ENCODE data around the gene USP54.
"Not testable (repeated sequence)": the region's sequence is repeated elsewhere in the genome, so short reads cannot be mapped to it uniquely, and the experiment has no call there.

USP54 gene, protein sequence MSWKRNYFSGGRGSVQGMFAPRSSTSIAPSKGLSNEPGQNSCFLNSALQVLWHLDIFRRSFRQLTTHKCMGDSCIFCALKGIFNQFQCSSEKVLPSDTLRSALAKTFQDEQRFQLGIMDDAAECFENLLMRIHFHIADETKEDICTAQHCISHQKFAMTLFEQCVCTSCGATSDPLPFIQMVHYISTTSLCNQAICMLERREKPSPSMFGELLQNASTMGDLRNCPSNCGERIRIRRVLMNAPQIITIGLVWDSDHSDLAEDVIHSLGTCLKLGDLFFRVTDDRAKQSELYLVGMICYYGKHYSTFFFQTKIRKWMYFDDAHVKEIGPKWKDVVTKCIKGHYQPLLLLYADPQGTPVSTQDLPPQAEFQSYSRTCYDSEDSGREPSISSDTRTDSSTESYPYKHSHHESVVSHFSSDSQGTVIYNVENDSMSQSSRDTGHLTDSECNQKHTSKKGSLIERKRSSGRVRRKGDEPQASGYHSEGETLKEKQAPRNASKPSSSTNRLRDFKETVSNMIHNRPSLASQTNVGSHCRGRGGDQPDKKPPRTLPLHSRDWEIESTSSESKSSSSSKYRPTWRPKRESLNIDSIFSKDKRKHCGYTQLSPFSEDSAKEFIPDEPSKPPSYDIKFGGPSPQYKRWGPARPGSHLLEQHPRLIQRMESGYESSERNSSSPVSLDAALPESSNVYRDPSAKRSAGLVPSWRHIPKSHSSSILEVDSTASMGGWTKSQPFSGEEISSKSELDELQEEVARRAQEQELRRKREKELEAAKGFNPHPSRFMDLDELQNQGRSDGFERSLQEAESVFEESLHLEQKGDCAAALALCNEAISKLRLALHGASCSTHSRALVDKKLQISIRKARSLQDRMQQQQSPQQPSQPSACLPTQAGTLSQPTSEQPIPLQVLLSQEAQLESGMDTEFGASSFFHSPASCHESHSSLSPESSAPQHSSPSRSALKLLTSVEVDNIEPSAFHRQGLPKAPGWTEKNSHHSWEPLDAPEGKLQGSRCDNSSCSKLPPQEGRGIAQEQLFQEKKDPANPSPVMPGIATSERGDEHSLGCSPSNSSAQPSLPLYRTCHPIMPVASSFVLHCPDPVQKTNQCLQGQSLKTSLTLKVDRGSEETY (N-terminal part only)

DNA sequence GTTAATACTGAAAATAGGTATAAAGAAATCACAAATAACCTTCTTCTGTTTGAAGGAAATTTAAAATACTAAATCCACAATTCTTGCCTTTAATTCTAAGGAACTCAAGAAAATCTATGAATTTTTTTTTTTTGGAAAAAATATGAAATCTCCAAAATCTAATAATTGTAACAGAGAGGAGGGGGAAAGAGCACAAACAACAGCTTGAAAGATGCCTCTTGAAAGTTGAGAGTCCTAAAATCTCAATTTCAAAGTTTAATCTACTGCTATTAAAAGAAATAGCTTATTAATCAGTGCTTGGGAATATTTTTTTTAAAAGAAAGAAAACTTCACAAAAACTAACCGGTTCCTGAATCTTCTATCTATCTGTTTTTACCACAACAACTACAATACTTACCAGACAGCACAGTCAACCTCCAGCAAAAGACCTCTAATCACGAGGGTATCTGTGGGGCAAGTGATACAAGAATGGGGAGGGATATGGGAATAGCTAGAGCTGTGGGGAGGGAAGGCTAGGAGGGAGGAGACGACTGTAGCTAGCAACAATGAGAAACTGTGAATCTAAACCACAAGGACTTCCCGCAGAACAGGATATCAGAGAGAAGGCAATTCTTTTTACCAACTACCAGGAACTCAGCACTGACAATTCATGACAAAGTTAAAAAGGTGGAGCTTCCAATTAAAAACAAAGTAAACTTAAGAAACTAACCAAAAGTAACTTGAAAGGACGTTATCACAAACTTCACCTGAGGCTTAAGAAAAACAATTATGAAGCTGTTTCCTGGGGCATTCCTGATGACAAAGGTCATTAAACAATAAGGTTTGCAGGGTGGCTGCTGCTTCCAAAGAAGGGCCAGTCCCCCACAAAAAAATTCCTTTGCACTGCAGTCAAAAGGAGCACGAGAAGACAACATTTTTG, at the start of gene USP54:
USP54 (minus strand) TSS at position 462 of the 919 bp plus-strand sequence. CDS start 15,684 bp downstream, outside the sequence.
- no peak for DNase-seq (ENCODE audit: low read depth in 3 of 3)

DNA sequence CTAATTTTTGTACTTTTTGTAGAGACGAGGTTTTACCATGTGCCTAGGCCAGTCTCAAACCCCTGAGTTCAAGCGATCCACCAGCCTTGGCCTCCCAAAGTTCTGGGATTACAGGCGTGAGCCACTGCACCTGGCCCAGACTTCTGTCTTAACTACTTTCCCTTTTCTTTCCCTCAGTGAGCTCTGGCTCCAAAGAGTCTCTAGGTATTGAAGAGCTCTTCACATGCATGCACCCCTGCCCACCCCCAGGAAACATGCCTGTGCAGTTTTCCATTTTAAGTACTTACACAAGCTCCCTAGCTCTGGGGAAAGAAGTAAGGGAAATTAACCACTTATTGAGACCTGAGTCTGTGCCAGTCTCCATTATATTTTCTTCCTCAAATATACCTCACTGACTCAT, 48.1 kb upstream of the USP54 start:
- no peak for DNase-seq (ENCODE audit: low read depth in 3 of 3)

DNA sequence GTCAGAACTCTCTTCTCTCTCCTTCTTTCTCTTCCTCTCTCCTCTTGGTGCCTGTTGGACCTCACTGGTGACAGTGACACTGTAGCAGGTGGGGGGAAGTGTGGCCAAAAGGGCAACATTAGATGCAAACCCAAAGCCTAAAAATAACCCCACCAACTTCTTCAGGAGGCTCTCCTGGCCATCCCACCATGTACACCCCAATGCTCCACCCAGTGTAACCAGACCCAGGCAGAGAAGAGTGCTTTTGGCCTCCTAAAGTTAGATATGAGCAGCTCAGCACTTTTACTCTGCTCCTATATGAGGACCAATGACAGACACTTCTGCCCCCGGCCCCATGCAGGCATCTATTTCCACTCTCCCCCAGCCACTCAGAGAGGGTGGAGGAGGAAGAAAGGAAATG, 44.6 kb upstream of the USP54 start:
- DNase-seq (ENCODE audit: low read depth in 3 of 3): no peak

GRCh38 chr10:73634421-73634820, 43.3 kb upstream of the USP54 start:
- DNase-seq (ENCODE audit: low read depth in 3 of 3): no peak

GRCh38 chr10:73629165-73629564, 38.0 kb upstream of the USP54 start:
- DNase-seq (ENCODE audit: low read depth in 3 of 3): no peak

- no peak for DNase-seq (ENCODE audit: low read depth in 3 of 3)
These were observed 37.3 kb upstream of the USP54 start for GRCh38 chr10:73628405-73628804.

DNA sequence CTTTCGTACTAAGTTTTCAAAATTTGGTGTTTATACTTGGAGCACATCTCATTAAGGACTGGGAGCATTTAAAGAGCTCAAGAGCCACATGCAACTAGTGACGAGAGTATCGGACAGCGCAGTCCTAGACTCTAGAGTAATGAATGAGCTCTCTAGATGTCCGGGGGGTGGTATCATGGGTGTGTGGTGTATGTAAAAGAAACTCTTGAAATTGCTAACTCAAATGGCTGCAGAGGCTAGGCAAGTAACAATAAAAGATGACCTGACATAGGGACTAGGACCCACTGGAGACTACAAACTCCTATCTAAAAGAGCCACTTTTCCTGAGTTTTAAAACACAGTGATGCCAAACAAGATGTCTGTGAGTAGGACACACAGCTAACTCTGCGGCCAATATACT, 36.2 kb upstream of the USP54 start:
- DNase-seq (ENCODE audit: low read depth in 3 of 3): no peak

DNA sequence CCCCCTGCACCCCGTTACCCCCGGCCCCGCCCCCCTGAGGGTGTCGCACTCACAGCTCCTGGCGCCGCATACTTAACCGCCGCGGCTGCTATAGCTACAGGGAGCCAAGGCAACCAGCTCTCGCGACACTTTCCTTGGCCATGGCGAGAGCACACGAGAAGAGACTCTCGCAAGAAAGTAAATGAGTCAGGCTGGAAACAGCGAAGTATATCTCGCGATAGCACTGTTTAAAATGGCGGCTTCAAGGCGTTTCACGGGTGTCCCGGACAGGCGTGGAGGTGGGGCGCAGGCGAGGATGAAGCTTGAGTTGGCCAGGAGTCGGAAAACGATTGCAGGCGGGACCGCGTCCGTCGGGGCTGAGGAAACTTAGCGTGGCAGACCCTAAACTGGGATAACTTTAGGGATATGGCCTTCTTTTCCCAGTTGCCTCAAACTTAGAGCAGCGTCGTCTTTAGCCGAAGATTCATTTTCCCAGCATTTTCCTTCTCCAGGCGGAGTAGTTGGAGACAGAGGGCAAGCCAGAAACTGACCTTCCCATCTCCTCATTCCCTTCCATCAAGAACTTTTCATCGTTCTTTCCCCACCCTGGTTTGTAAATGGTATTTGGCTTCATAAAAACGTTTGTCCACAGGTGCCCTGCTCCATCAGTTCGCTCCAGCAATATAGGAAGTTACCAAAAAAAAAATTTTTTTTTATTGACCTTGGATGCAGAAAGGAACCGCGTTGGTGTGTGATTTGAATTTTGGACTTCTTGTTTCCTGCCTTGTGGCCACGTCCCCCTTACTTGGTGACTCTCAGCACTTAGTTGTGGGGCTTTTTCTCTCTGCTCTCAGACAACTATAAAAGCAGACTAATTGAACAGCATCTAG, 35.0 kb upstream of the USP54 start:
- DNase-seq (ENCODE audit: low read depth in 3 of 3): peak; percentile 83 to 87 (median 86)

GRCh38 chr10:73625004-73625883, 34.1 kb upstream of the USP54 start:
- DNase-seq (ENCODE audit: low read depth in 3 of 3): no peak

DNA sequence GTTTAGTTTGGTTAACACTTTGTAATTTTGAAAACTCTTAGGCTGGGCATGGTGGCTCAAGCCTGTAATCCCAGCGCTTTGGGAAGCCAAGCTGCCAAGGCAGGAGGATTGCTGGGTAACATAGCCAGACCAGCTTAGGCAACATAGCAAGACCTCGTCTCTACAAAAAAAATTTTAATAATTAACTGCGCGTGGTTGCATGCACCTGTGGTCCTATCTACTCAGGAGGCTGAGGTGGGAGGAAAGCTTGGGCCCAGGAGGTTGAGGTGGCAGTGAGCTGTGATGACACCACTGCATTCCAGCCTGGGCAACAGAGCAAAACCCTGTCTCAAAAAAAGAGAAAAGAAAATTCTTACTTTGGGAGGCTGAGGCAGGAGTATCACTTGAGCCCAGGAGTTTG, 31.9 kb upstream of the USP54 start:
- no peak for DNase-seq (ENCODE audit: low read depth in 3 of 3)

DNA sequence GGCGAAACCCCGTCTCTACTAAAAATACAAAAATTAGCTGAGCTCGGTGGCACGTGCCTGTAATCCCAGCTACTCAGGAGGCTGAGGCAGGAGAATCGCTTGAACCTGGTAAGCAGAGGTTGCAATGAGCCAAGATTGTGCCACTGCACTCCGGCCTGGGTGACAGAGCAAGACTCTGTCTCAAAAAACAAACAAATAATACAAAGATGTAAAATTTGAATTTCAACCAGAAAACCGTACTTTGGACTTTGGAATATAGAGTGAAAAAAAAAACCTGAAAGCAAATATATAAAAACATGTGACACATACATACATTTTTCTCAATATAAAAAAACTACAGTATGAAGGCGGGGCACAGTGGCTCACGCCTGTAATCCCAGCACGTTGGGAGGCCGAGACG, 29.8 kb upstream of the USP54 start:
- not testable (repeated sequence) for DNase-seq (ENCODE audit: low read depth in 3 of 3)

DNA sequence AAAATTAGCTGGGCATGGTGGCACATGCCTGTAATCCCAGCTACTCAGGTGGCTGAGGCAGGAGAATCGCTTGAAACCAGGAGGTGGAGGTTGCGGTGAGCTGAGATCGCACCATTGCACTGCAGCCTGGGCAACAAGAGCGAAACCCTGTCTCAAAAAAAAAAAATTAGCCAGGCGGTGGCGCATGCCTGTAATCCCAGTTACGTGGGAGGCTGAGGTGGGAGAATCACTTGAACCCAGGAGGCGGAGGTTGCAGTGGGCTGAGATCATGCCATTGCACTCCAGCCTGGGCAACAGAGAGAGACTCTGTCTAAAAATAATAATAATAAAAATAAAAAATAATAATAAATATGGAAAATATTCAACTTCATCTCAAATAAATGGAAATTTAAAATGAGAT, 26.0 kb upstream of the USP54 start:
- DNase-seq (ENCODE audit: low read depth in 3 of 3): not testable (repeated sequence)

DNA sequence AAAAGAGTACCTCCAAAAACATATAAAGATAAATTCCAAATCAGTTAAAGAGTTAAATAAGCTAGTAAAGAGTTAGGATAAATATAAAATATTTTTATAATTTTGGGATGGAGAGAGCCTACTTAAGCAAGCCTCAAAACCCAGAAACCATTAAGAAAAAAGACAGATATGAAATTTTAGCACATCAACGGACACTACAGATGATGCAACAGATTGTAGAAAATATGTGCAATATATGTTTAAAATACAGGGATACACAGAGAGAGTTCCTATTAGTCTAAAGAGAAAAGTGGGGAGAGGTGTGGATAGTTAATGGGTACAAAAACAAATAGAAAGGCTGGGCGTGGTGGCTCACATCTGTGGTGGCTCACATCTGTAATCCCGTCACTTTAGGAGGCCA, 23.6 kb upstream of the USP54 start:
- DNase-seq (ENCODE audit: low read depth in 3 of 3): no peak

DNA sequence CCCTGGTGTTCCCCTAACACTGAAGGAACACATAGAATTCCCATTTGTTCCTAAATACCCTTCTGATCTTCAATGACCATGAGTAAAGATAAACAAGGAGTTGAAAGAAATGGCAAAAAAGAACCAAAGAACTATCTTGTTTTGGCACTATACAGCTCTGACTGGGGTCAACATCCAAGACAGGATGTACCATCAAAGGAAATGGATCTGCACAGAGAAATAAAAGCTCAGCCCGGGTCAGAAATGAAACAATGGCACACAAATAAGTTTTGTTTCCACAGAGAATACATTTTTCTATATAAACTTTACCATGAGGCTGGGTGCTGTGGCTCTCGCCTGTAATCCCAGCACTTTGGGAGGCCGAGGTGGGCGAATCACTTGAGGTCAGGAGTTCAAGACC, 18.0 kb upstream of the USP54 start:
- DNase-seq (ENCODE audit: low read depth in 3 of 3): no peak

DNA sequence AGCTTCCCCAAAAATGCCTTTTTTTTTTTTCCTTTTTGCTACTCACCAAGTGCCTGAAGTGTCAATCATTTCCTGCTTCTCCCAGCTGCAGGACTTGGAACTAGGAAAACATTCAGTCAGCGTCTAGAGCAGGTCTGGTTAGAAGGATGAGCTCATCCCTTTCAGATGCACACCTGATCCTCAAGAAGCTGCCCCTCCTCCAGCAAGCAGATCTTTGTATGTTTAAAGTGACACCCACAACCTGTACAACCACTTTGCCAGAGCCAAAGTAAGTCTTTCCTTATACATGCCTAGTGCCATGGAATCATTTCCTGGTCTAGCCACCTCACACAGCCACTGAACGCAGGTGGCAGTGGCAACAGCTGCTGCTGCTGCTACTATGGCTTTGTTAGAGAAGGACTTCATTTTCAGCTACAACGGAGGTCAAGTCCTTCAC, 10.4 kb upstream of the USP54 start:
- DNase-seq (ENCODE audit: low read depth in 3 of 3): no peak

DNA sequence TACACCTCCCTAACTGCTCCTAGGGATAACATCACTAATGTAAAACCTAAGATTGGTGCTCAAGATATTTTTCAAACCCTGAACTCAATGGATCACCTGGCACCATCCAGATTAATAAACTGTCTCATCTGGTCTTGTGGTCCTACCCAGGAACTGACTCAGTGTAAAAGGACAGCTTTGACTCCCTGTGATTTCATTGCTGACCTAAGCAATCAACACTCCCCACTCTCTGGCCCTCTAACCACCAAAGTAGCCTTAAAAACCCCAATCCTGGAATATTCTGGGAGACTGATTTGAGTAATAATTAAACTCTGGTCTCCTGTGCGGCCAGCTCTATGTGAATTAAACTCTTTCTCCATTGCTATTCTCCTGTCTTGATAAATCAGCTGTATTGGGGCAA, 6.2 kb upstream of the USP54 start:
- no peak for DNase-seq (ENCODE audit: low read depth in 3 of 3)

GRCh38 chr10:73593812-73594211, 2.7 kb upstream of the USP54 start:
- no peak for DNase-seq (ENCODE audit: low read depth in 3 of 3)

GRCh38 chr10:73593110-73593509, 2.0 kb upstream of the USP54 start:
- DNase-seq (ENCODE audit: low read depth in 3 of 3): no peak

All from stimulated activated CD4-positive, alpha-beta T cell treated with anti-CD3 and anti-CD28 coated beads, TNF-alpha, amount 100 ng/mL, for 48 hours (primary cell).